HEK293 (cell line): ENCODE measurements around the gene ARHGAP30.

Experiments
- CTCF ChIA-PET: fragments of 350-600 bp; formaldehyde crosslinking; extraction: SDS; loops from one replicate; lab custom pipeline; 2021; ENCODE audit warnings: antibody characterized with exemption; lab: Yijun Ruan, JAX
- POLR2A ChIA-PET: fragments of 300-600 bp; formaldehyde crosslinking; extraction: SDS; loops from one replicate; lab custom pipeline; 2020; ENCODE audit warnings: antibody characterized with exemption, inconsistent platforms; lab: Yijun Ruan, JAX
- H3K27ac ChIP-seq: fragments of 200-500 bp; sonication (Bioruptor generic); 2 replicates; pipeline ENCODE4 v1.5.1; 2014; ENCODE audit warnings: low read depth, low read length, control low read depth, inconsistent platforms; ENCODE audit errors: extremely low read depth
- H3K36me3 ChIP-seq, 2 experiments: fragments of 200-500 bp in 1 of 2; sonication (Bioruptor generic) in 1 of 2; 1 replicate in 1 of 2; 2 replicates in 1 of 2; pipeline ENCODE4 v1.5.1; 2014 to 2017; ENCODE audit warnings: inconsistent platforms in 2 of 2, low read length in 2 of 2; ENCODE audit not compliant: control insufficient read depth in 2 of 2, insufficient read depth in 1 of 2
- H3K4me1 ChIP-seq: fragments of 200-500 bp; sonication (Bioruptor generic); 2 replicates; pipeline ENCODE4 v1.5.1; 2014; ENCODE audit warnings: mild to moderate bottlenecking, low read length, inconsistent platforms; ENCODE audit not compliant: control insufficient read depth, insufficient read depth
- H3K4me3 ChIP-seq: 2 replicates; pipeline ENCODE4 v1.5.1; 2011; ENCODE audit warnings: low read depth, mild to moderate bottlenecking, control low read depth, low read length, moderate library complexity
- H3K9me3 ChIP-seq: fragments of 200-500 bp; sonication (Bioruptor generic); 2 replicates; pipeline ENCODE4 v1.5.1; 2014; ENCODE audit warnings: low read depth, low read length, inconsistent platforms; ENCODE audit not compliant: control insufficient read depth, insufficient read depth
- KLF10 ChIP-seq: fragments of 450-650 bp; IDR thresholded peaks from 2 replicates; pipeline ENCODE4 v1.5.1; 2018; ENCODE audit warnings: missing biosample characterization, mild to moderate bottlenecking, missing genetic modification characterization
- KLF16 ChIP-seq: fragments of 450-650 bp; formaldehyde crosslinking; IDR thresholded peaks from 2 replicates; pipeline ENCODE4 v1.5.1; 2017; ENCODE audit warnings: missing biosample characterization, missing genetic modification characterization
- KLF17 ChIP-seq: fragments of 450-650 bp; formaldehyde crosslinking; IDR thresholded peaks from 2 replicates; pipeline ENCODE4 v1.5.1; 2016; ENCODE audit warnings: missing biosample characterization, missing genetic modification characterization
- KLF7 ChIP-seq: fragments of 450-650 bp; formaldehyde crosslinking; IDR thresholded peaks from 2 replicates; pipeline ENCODE4 v1.5.1; 2016; ENCODE audit warnings: missing biosample characterization, missing genetic modification characterization, borderline replicate concordance
- ZBTB48 ChIP-seq: fragments of 450-650 bp; formaldehyde crosslinking; IDR thresholded peaks from 2 replicates; pipeline ENCODE4 v1.5.1; 2016; ENCODE audit warnings: missing biosample characterization, missing genetic modification characterization
- ZNF214 ChIP-seq: fragments of 450-650 bp; formaldehyde crosslinking; IDR thresholded peaks from 2 replicates; pipeline ENCODE4 v1.5.1; 2017; ENCODE audit warnings: missing biosample characterization, mild to moderate bottlenecking, missing genetic modification characterization, borderline replicate concordance
- ZNF335 ChIP-seq: fragments of 450-650 bp; formaldehyde crosslinking; conservative IDR thresholded peaks from 2 replicates; pipeline ENCODE4 v1.5.1; 2016; ENCODE audit warnings: missing biosample characterization, missing genetic modification characterization
- ZNF394 ChIP-seq: fragments of 450-650 bp; formaldehyde crosslinking; IDR thresholded peaks from 2 replicates; pipeline ENCODE4 v1.5.1; 2016; ENCODE audit warnings: missing biosample characterization, missing genetic modification characterization, mild to moderate bottlenecking, moderate library complexity, borderline replicate concordance
- ZNF473 ChIP-seq: fragments of 450-650 bp; formaldehyde crosslinking; IDR thresholded peaks from 2 replicates; pipeline ENCODE4 v1.5.1; 2017; ENCODE audit warnings: missing biosample characterization, missing genetic modification characterization
- ZNF48 ChIP-seq: fragments of 450-650 bp; formaldehyde crosslinking; IDR thresholded peaks from 2 replicates; pipeline ENCODE4 v1.5.1; 2016; ENCODE audit warnings: missing biosample characterization, missing genetic modification characterization
- ZNF677 ChIP-seq: fragments of 450-650 bp; IDR thresholded peaks from 2 replicates; pipeline ENCODE4 v1.5.0; 2018; ENCODE audit warnings: missing biosample characterization, mild to moderate bottlenecking, missing genetic modification characterization, moderate library complexity
- ZNF76 ChIP-seq: fragments of 450-650 bp; formaldehyde crosslinking; IDR thresholded peaks from 2 replicates; pipeline ENCODE4; 2016; ENCODE audit warnings: low read depth, missing biosample characterization, missing genetic modification characterization, borderline replicate concordance
- ZNF837 ChIP-seq: fragments of 450-650 bp; formaldehyde crosslinking; IDR thresholded peaks from 2 replicates; pipeline ENCODE4 v1.5.1; 2016; ENCODE audit warnings: missing biosample characterization, missing genetic modification characterization
- TF ChIP-seq, protein P1 (sequence below): fragments of 450-650 bp; formaldehyde crosslinking; IDR thresholded peaks from 2 replicates; pipeline ENCODE4 v1.5.1; 2016; ENCODE audit warnings: missing biosample characterization, missing genetic modification characterization
- TF ChIP-seq, protein P2 (sequence below): fragments of 450-650 bp; formaldehyde crosslinking; IDR thresholded peaks from 2 replicates; pipeline ENCODE4 v1.5.1; 2016; ENCODE audit warnings: missing biosample characterization, missing genetic modification characterization
- TF ChIP-seq, protein P3 (sequence below): fragments of 450-650 bp; formaldehyde crosslinking; IDR thresholded peaks from 2 replicates; pipeline ENCODE4 v1.5.1; 2017; ENCODE audit warnings: missing biosample characterization, missing genetic modification characterization

ARHGAP30 gene

DNA sequence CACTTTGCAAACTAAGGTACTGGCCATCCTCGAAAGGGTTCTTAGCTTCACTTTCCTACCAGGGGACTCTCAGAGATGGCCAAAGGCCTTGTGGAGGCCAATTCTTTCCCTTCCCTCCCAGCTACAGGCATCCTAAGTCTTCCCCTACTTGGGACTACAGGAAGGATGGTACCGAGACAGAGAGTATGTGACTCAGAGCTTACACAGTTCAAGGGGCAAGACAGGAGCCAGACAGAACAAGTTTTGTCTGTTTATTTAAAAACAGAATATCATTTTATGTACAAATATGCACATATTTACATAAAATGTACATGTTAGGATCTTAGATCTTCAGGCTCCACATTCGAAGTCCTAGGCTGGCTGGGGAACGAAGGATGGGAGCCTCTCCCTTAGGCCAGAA lies 1.1 kb upstream of the ARHGAP30 start:
- H3K36me3 ChIP-seq, result peaks cover 0 to 13% of the 10 kb centered on the region in 2 experiments; a peak in 1 of 3 replicates
- H3K4me3 ChIP-seq, result no peak overlapping the region
- no peaks in the 10 kb centered on the region for H3K4me1 ChIP-seq
- ChIA-PET CTCF (interaction anchor here (0.5 to 6.1 kb wide), 5 partner anchors 26 to 1161 kb away, joined by 3 to 56 read pairs (median 4); partner anchors contain the start of gene KLHDC9), POLR2A (interaction anchor here (0.7 kb wide), 1 partner anchor 235 kb away, joined by 4 read pairs; no protein-coding TSS in a partner anchor)
- no peak overlapping the region for H3K27ac ChIP-seq
- no peaks in the 10 kb centered on the region for H3K9me3 ChIP-seq
- TF ChIP-seq ZNF837 (tag by site-specific recombination) (no peak), KLF7 (no peak), ZNF335 (tag by site-specific recombination) (no peak)
- TF ChIP-seq, protein P1, sequence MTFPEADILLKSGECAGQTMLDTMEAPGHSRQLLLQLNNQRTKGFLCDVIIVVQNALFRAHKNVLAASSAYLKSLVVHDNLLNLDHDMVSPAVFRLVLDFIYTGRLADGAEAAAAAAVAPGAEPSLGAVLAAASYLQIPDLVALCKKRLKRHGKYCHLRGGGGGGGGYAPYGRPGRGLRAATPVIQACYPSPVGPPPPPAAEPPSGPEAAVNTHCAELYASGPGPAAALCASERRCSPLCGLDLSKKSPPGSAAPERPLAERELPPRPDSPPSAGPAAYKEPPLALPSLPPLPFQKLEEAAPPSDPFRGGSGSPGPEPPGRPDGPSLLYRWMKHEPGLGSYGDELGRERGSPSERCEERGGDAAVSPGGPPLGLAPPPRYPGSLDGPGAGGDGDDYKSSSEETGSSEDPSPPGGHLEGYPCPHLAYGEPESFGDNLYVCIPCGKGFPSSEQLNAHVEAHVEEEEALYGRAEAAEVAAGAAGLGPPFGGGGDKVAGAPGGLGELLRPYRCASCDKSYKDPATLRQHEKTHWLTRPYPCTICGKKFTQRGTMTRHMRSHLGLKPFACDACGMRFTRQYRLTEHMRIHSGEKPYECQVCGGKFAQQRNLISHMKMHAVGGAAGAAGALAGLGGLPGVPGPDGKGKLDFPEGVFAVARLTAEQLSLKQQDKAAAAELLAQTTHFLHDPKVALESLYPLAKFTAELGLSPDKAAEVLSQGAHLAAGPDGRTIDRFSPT (tag by site-specific recombination), result no peak

DNA sequence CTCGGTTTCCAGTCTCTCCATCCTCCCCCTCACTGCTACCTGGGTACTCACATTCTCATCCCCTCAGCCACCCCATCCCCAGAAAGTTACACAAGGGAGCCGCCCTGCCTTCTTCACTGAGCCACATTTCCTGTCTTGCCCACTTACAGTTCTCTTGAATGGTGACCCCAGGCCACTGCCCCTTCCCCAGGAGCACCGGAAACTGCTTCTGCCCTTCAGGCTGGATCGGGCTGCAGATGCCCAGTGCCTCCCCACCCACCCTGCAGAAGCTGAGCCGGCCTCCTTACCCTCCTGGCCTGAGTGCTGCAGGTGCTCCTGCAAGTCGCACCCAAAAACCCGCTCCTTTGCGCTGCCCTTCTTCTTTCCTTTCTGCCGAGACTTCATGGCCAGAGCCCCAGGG lies 450 bp downstream of the ARHGAP30 start:
- Histone ChIP-seq H3K27ac (no peak overlapping the region), H3K9me3 (no peaks in the 10 kb centered on the region), H3K4me3 (no peak overlapping the region)
- POLR2A ChIA-PET, result no interaction called here
- TF ChIP-seq ZNF214 (tag by site-specific recombination) (no peak), ZNF473 (tag by site-specific recombination) (no peak), KLF16 (no peak), ZNF76 (no peak), KLF17 (tag by site-specific recombination) (no peak), ZNF394 (tag by site-specific recombination) (no peak), ZBTB48 (tag by site-specific recombination) (no peak), KLF10 (no peak), ZNF48 (tag by site-specific recombination) (no peak), ZNF677 (tag by site-specific recombination) (no peak)
- TF ChIP-seq, protein P2, sequence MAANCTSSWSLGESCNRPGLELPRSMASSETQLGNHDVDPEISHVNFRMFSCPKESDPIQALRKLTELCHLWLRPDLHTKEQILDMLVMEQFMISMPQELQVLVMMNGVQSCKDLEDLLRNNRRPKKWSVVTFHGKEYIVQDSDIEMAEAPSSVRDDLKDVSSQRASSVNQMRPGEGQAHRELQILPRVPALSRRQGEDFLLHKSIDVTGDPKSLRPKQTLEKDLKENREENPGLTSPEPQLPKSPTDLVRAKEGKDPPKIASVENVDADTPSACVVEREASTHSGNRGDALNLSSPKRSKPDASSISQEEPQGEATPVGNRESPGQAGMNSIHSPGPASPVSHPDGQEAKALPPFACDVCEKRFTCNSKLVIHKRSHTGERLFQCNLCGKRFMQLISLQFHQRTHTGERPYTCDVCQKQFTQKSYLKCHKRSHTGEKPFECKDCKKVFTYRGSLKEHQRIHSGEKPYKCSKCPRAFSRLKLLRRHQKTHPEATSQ (tag by site-specific recombination), result no peak
- TF ChIP-seq, protein P3, sequence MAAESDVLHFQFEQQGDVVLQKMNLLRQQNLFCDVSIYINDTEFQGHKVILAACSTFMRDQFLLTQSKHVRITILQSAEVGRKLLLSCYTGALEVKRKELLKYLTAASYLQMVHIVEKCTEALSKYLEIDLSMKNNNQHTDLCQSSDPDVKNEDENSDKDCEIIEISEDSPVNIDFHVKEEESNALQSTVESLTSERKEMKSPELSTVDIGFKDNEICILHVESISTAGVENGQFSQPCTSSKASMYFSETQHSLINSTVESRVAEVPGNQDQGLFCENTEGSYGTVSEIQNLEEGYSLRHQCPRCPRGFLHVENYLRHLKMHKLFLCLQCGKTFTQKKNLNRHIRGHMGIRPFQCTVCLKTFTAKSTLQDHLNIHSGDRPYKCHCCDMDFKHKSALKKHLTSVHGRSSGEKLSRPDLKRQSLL, result no peak
- TF ChIP-seq, all 188 proteins: peak for 0
- Histone ChIP-seq H3K36me3 (peaks cover 0 to 13% of the 10 kb centered on the region in 2 experiments; a peak in 1 of 3 replicates), H3K4me1 (no peaks in the 10 kb centered on the region)
- CTCF ChIA-PET, result interaction anchor here (0.8 to 6.1 kb wide), 3 partner anchors 24 to 41 kb away, joined by 3 to 56 read pairs (median 3); partner anchors contain the start of gene KLHDC9
